Esophagus muscularis mucosa (tissue), 4 donors: ENCODE data around the gene PNRC2.

Experiments used
- CTCF ChIP-seq, 3 experiments: fragments of 200-600 bp in 2 of 3; fragments of 450-650 bp in 1 of 3; sonication (generic) in 2 of 3; IDR thresholded peaks; one replicate each; pipeline ENCODE4 v1.5.1; 2017 to 2019; ENCODE audit warnings: antibody characterized with exemption in 3 of 3, mild to moderate bottlenecking in 2 of 3, moderate library complexity in 1 of 3
- EP300 ChIP-seq: sonication (generic); formaldehyde crosslinking; IDR thresholded peaks from one replicate; pipeline ENCODE4 v1.6.1; 2017; ENCODE audit warnings: antibody characterized with exemption
- POLR2A ChIP-seq: fragments of 450-650 bp; IDR thresholded peaks from one replicate; pipeline ENCODE4 v1.6.1; 2017; ENCODE audit warnings: antibody characterized with exemption, moderate library complexity, mild to moderate bottlenecking, low read depth
- POLR2AphosphoS5 ChIP-seq, 2 donors: sonication (generic); formaldehyde crosslinking; IDR thresholded peaks; one replicate each; pipeline ENCODE4 v1.6.1; 2017; ENCODE audit warnings: antibody characterized with exemption in 2 of 2

- TF ChIP-seq CTCF (IDR thresholded peaks at IDR 0.05) (no peak), POLR2A (no peak), POLR2AphosphoS5 (IDR thresholded peaks at IDR 0.05) (no peak), EP300 (no peak)
Observed at GRCh38 chr1:23936481-23937176, 23.0 kb upstream of the PNRC2 start.
